ENCODE results near the gene MRPS27. TPM values are rescaled to one million over a fixed set of nuclear protein-coding genes. Genes with fewer than 3 reads are reported as not detected.

Gene MRPS27
- total RNA-seq, 1 donor from 2014 or later: 57.7 TPM

GRCh38 chr5:72222521-72222920 lies 97.5 kb downstream of the MRPS27 start:
- no peaks in the 10 kb centered on the region for H3K27me3 Mint-ChIP-seq (ENCODE audit: unreplicated experiment)
- no peak for DNase-seq (ENCODE audit: extremely low spot score, unreplicated experiment)
- H3K27ac Mint-ChIP-seq (ENCODE audit: unreplicated experiment): no peak overlapping the region
- H3K4me3 Mint-ChIP-seq (ENCODE audit: unreplicated experiment): no peak overlapping the region
- TF ChIP-seq CTCF (IDR thresholded peaks at IDR 0.05): no peak
- no peaks in the 10 kb centered on the region for H3K9me3 Mint-ChIP-seq (ENCODE audit: unreplicated experiment)
- H3K4me1 Mint-ChIP-seq (ENCODE audit: unreplicated experiment): peaks cover 23% of the 10 kb centered on the region
- peaks cover 71% of the 10 kb centered on the region for H3K36me3 Mint-ChIP-seq (ENCODE audit: unreplicated experiment)

- Mint-ChIP-seq H3K4me1 (ENCODE audit: unreplicated experiment) (peaks cover 23% of the 10 kb centered on the region), H3K36me3 (ENCODE audit: unreplicated experiment) (peaks cover 64% of the 10 kb centered on the region), H3K27me3 (ENCODE audit: unreplicated experiment) (no peaks in the 10 kb centered on the region), H3K27ac (ENCODE audit: unreplicated experiment) (no peak overlapping the region), H3K4me3 (ENCODE audit: unreplicated experiment) (no peak overlapping the region), H3K9me3 (ENCODE audit: unreplicated experiment) (no peaks in the 10 kb centered on the region)
- TF ChIP-seq CTCF (IDR thresholded peaks at IDR 0.05): no peak
- DNase-seq (ENCODE audit: extremely low spot score, unreplicated experiment): no peak
Measured at GRCh38 chr5:72221541-72221940, 98.5 kb downstream of the MRPS27 start.

GRCh38 chr5:72221099-72221498 lies 98.9 kb downstream of the MRPS27 start:
- Mint-ChIP-seq H3K4me1 (ENCODE audit: unreplicated experiment) (peaks cover 21% of the 10 kb centered on the region), H3K36me3 (ENCODE audit: unreplicated experiment) (peaks cover 64% of the 10 kb centered on the region), H3K27me3 (ENCODE audit: unreplicated experiment) (no peaks in the 10 kb centered on the region), H3K4me3 (ENCODE audit: unreplicated experiment) (no peak overlapping the region), H3K9me3 (ENCODE audit: unreplicated experiment) (no peaks in the 10 kb centered on the region), H3K27ac (ENCODE audit: unreplicated experiment) (no peak overlapping the region)
- TF ChIP-seq CTCF (IDR thresholded peaks at IDR 0.05): no peak
- no peak for DNase-seq (ENCODE audit: extremely low spot score, unreplicated experiment)

DNA sequence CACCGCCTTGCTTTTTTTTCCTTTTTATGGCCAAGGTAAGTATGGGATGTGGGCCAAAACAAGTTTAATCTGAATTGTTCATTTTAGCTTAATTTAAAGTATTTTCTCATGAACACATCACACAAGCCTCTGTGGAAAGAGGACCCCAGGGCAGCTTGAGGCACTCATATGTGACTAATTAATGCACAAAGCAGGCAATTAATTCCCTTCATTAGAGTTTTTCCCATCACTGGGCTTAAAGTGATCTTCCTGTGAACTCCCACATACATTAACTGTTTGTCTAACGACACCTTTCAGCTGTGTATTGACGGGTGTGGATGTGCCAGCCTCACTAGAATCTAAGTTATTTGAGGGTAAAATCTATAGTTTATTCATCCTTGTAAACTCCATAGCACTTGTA lies 103.3 kb downstream of the MRPS27 start:
- Mint-ChIP-seq H3K36me3 (ENCODE audit: unreplicated experiment) (peaks cover 37% of the 10 kb centered on the region), H3K27me3 (ENCODE audit: unreplicated experiment) (no peaks in the 10 kb centered on the region), H3K27ac (ENCODE audit: unreplicated experiment) (no peak overlapping the region)

GRCh38 chr5:72214168-72214567 lies 105.9 kb downstream of the MRPS27 start:
- no peak for DNase-seq (ENCODE audit: extremely low spot score, unreplicated experiment)
- peaks cover 31% of the 10 kb centered on the region for H3K4me1 Mint-ChIP-seq (ENCODE audit: unreplicated experiment)
- H3K4me3 Mint-ChIP-seq (ENCODE audit: unreplicated experiment): no peak overlapping the region
- no peaks in the 10 kb centered on the region for H3K9me3 Mint-ChIP-seq (ENCODE audit: unreplicated experiment)
- no peaks in the 10 kb centered on the region for H3K27me3 Mint-ChIP-seq (ENCODE audit: unreplicated experiment)
- H3K27ac Mint-ChIP-seq (ENCODE audit: unreplicated experiment): no peak overlapping the region
- no peak for TF ChIP-seq CTCF (IDR thresholded peaks at IDR 0.05)
- peaks cover 24% of the 10 kb centered on the region for H3K36me3 Mint-ChIP-seq (ENCODE audit: unreplicated experiment)

More for the DNA sequence above, 103.3 kb downstream of the MRPS27 start:
- H3K4me3 Mint-ChIP-seq (ENCODE audit: unreplicated experiment): no peak overlapping the region
- H3K9me3 Mint-ChIP-seq (ENCODE audit: unreplicated experiment): no peaks in the 10 kb centered on the region
- TF ChIP-seq CTCF (IDR thresholded peaks at IDR 0.05): no peak
- DNase-seq (ENCODE audit: extremely low spot score, unreplicated experiment): no peak
- peaks cover 5% of the 10 kb centered on the region for H3K4me1 Mint-ChIP-seq (ENCODE audit: unreplicated experiment)

Data from osteocyte (in vitro differentiated cells).